ENCODE data around the gene RGS6.

Gene RGS6

GRCh38 chr14:72017290-72017689, 85.1 kb downstream of the RGS6 start:
- DNase-seq, result no peak

DNA sequence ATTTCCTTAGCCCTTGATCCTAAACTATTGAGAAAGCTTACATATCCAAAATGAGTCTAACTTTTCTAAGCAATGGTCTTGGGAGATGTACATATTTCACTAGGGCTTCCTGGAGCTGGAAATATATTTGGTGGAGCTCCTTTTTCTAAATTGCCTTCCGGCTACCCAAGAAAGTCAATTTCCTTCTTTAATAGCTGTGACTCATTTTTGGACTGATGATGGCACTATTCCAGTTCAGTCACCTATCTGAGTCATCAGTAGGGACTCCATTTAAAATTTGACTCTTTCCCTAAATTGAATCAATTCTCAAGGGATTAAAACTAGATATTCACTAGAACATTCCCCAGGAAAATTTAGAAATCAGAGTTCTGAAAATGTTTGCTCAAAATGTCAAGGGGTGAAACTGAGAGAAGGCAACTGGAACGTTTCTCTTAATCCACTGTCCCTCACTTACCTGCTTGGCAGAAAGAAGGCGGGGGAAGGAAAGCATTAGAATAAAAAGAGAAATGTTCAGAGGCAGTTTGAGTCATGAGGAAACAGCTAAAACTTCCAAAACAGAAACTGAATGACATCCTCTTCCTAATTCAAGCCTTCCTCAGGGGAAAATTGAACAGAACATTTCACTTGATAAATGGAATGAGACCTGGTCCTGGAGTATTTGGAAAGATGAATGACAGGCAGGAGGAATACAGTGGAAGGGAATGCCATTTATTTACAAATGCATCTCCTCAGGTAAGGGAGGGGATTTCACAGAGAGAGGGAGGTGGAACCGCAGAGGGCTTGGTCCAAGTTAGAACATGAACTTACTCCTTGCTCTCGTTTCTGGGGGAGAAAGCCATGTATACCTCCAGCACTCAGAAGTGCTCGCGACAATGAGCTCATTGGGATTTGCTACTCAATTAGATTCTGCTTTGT, 91.2 kb downstream of the RGS6 start:
- no peak for DNase-seq

- DNase-seq, result no peak
Measured at GRCh38 chr14:72024043-72024407, 91.8 kb downstream of the RGS6 start.

GRCh38 chr14:72024504-72024903, 92.3 kb downstream of the RGS6 start:
- no peak for DNase-seq

DNA sequence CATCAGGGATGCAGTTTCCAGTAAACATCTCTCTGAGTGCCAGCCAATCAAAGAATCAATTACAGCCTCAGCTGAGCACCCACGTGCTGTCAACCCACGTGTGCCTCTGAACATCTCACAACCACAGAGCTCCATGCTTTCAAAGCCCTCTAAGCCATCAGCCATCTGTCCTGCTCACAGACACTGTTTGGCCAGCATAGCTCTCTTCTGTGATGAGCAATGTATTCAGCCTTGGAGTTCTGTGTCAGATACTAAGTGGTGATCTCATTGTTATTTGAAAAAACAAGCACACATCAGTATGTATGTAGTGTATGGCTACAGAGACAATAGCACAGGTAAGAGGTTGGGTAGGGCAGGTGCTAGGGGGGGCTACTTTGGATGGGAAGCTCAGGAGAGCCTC, 94.3 kb downstream of the RGS6 start:
- no peak for DNase-seq

GRCh38 chr14:72027061-72027460, 94.8 kb downstream of the RGS6 start:
- no peak for DNase-seq

GRCh38 chr14:72033365-72033764, 101.1 kb downstream of the RGS6 start:
- no peak for DNase-seq

DNA sequence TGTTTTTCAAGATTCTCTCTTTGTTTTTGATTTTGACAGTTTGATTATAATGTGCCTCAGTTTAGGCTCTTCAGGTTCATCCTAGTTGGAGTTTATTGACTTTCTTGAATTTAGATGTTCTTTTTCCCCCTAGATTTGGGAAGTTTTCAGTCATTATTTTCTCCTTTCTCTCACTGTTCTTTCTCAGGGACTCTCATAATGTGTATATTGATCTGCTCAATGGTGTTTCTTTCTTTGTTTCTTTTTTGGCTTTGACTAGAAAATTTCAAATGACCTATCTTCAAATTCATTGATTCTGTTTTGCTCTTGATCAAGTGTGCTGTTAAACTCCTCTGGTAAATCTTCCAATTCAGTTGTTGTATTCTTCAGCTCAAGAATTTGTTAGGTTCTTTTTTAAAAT, 108.3 kb downstream of the RGS6 start:
- DNase-seq, result no peak

DNA sequence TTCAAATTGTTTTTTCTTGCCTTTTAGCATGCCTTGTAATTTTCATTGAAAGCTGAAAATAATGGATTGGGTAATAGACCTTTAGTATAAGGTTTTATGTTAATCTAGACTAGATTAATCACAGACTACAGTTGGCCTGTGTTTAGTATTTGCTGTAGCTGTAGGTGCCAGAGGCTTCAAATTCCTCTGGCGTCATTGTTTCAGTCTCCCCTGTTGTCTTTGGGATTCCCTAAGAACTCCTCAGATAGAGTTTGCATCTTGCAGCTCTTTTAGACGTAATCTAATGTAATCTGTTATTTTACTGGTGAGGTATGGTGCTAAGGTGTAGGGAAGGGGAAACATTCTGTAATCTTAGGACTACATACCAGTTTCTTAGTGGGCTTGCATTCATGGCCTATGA, 113.0 kb downstream of the RGS6 start:
- DNase-seq, result no peak

DNA sequence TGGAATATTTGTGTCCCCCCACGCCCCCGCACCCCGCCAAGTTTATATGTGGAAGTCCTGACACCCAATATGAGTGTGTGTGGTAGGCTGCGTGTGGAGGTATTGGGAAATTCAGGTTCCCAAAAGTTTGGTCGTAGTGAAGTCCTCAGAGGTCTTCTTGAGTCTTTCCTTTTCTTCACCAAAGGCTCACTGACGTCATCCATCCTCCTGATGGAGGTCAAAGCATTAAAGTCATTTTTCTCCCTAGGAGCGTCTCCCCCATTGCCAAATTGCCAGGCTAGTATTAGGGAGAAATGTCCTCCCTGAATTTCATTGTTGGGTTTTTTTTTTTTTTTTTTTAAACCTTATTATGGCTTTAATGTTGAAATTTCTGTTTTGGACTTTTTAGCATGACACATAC, 113.7 kb downstream of the RGS6 start:
- no peak for DNase-seq

DNA sequence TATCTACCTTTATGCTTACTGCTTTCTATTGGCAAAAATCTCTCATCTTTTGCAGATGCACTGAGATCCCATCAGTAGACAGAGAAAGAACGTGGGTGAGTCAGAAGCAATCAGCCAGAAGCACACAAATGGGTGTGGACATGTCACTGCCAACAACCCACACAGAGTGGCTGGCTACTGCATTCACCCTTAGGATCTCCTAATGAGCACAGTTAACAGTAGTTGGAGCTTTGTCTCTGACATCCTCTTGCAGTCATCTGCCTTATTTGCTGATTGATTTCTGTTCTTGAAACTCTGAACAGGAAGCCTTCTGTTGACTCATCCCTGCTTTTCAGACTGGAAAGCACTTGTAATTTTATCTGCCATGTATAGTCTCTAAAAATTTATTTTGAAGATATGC, 117.2 kb downstream of the RGS6 start:
- DNase-seq, result no peak

DNA sequence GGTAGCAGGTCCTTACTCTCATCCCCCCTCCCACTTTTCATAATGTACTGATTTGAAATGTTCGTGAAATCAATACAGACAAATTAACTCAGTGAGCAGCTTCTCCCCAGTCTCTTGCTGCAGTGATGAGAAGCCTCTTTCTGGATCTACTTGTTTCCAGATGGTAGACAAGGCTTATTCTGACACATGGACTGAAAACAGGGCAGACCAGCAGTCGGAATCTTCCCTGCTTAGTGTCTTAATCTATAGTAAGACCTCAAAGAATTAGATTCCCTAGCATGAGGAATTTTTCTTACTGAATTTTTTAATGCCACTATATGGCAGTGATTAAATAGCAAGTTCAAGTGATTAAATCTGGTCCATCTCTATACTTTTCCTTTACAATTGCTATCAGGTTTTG, 120.1 kb downstream of the RGS6 start:
- DNase-seq, result no peak

GRCh38 chr14:72053651-72054050, 121.4 kb downstream of the RGS6 start:
- DNase-seq, result no peak

GRCh38 chr14:72054911-72055310, 122.7 kb downstream of the RGS6 start:
- no peak for DNase-seq

GRCh38 chr14:72057701-72058285, 125.6 kb downstream of the RGS6 start:
- no peak for DNase-seq

- DNase-seq, result no peak
Measured at GRCh38 chr14:72060460-72060859, 128.2 kb downstream of the RGS6 start.

GRCh38 chr14:72060917-72061316, 128.7 kb downstream of the RGS6 start:
- no peak for DNase-seq

DNA sequence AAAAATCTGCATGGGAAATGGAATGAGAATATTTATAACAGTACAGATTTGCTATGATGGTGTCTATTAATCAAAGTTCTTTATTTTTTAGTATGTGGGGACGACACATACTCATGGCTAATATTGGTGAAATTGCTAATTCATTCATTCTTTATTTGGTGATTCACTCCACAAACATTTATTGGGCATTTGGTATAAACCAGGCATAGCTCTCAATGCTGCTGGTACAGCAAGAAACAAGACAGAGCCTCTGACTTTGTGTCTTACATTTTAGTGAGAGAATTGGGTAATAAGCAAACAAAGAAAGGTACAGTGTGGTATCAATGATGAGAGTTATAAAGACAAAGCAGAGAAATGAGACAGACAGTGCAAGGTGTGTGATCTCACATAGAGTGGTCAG, 129.5 kb downstream of the RGS6 start:
- no peak for DNase-seq

- DNase-seq, result no peak
Measured at GRCh38 chr14:72063761-72064282, 131.6 kb downstream of the RGS6 start.

DNA sequence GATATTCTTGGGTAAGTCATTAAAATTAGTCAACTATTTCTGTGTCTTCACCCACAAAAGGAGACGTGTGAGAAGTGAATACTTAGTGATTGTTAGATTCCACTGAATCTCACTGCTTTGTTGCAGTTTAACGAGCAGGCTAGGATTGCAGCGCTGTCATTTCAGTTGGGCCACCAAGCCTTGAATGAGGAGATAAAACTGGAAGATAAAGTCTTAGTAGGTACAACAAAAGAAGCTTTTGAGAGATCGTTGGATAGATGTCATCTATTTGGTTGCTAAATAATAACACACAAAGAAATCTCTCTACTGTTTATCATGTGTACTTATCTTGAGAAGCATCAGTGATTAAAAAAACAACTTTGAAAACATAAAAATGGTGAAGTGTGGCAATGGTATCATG, 132.3 kb downstream of the RGS6 start:
- no peak for DNase-seq

DNA sequence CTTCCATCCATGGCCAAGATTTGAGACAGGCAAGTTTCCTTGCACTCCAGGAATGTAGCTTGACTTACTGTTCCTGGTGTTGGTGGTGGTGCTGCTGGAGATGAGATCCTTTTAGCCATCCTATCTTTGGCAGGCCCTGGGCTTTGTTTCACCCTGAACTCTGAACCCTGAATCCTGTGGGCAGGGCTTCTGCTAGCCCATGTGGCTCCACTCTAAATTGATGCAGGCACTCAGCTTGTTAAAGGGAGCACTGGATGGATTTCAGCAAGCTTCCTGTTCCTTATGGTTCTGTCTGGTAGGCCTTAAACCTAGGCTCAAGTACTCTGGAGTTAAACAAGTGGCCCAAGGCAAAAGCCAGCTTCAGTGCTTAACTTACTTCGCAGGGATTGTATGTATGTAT, 138.2 kb downstream of the RGS6 start:
- DNase-seq, result no peak

DNA sequence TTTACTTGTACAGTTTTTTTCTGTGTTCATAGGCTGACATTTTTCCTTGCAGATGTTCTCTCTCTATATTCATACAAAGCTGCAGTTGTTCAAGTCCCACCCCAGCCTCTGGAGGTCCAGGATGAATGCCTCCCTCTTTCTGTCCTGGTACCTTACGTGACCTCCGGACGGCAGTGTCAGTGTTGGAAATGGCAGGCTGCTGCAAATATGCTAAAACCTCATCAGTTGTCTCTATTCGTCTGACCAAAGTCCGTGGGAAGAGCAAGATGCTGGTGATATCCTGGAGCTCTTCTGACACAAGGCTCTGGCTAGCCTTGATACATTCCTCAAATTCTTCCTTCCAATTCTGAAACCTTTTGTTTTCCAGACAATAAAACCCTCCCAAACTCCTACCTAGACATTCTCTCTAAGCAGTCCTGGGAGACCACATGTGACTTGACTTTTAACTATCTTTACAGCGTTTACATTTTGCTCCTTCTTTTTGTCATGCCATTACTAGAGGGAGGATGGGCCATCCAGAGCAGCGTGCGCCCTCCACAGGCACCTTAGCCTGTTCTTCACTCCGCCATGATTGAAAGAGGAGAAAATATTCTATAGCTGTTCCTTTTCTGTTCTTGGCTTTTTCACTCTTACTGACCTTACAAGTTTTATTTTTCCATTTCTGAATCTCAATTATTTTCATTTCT, 143.6 kb downstream of the RGS6 start:
- DNase-seq, result no peak

DNA sequence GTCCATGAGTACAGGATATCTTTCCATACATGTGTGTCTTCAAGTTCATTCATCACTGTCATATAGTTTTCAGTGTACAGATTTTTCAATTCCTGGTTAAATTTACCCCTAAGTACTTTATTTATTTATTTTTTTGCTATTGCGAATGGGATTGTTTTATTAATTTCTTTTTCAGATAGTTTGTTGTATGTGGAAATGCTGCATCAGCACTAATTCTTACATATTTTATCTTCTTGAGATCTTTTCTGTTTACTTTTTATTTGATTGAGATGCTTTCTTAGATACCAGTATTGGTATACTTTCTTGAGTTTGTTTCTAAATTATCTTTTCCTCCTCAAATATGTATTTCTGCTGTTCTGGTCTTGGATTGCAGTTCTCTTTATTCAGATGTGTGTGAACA, 148.9 kb downstream of the RGS6 start:
- no peak for DNase-seq

- DNase-seq, result no peak
Measured at GRCh38 chr14:72084935-72085334, 152.7 kb downstream of the RGS6 start.

All from DMS79 (cell line).